HG02970 (cell line): ENCODE data around the gene BAZ2B.

ENCODE experiments used
- ATAC-seq: cut with Tn5 transposase; IDR thresholded peaks from one replicate; pipeline ENCODE4 v1.9.1; 2021; ENCODE audit warnings: mild to moderate bottlenecking, moderate library complexity, moderate number of reproducible peaks; ENCODE audit not compliant: unreplicated experiment, low FRiP score

The BAZ2B gene

DNA sequence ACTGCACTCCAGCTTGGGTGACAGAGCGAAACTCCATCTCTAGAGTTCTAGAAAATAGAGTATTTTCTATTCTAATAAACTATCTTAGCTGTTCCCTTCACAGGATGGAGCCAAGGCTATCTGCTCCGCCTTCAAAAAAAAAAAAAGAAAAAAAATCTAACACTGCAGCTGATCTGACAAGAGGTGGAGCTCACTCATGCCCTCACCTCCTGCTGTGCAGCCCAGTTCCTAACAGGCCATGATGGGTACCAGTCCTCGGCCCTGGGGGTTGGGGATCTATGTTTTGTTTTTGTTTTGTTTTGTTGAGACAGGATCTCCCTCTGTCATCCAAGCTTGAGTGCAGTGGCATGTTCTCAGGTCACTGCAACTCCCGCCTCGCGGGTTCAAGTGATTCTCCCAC, 332.8 kb downstream of the BAZ2B start:
- ATAC-seq = no peak

GRCh38 chr2:159281002-159281401, 335.3 kb downstream of the BAZ2B start:
- no peak for ATAC-seq

DNA sequence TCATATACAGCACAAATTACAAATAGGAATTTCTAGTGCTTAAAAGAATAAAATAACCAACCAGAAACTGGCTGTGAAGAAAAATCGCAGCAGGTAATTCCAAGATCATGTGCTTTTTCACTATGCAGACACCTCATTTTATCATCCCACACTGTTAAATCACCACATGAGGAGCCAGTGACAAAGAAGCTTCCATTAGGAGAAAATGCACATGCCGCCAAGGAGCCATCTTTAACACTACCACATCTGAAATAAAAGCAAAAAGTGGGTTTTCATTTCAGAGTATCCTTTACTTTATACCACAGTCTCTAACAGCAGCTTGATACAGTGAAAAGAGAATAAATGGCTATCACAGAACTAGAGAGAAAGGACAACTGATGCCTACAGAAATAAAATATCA, 336.6 kb downstream of the BAZ2B start:
- no peak for ATAC-seq

- no peak for ATAC-seq
Measured at GRCh38 chr2:159275111-159275510, 341.2 kb downstream of the BAZ2B start.

GRCh38 chr2:159272156-159272555, 344.2 kb downstream of the BAZ2B start:
- ATAC-seq = no peak

DNA sequence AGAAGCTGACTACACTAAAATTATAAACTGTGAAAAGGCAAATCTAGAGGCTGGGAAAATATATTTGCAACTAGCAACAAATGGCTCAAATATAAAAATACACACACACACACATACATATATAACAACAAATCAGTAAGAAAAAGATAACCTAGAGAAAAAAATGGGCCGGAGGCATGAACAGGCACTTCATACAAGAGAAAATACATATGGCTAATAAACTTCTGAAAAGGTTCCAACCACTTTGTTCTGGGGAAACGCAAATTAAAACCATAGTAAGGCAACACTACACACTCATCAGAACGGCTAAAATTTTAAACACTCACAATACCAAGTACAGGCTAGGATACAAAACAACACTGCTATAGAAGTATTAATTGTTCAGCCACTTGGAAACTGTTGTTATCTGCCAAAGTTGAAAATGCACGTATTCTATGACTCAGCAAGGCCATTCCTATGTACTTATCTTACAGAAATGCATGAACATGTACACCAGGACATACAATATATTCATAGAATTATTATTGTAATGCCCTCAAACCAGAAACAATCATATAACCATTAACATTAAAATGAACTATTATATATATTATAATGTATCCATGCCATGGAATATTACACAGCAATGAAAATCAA, 345.5 kb downstream of the BAZ2B start:
- no peak for ATAC-seq
